Endothelial cell (in vitro differentiated cells): ENCODE results near the gene SFTPD. TPM values are rescaled to one million over a fixed set of nuclear protein-coding genes. Genes with fewer than 3 reads are reported as not detected.
"Not testable (repeated sequence)": the region's sequence is repeated elsewhere in the genome, so short reads cannot be mapped to it uniquely, and the experiment has no call there.

Source experiments
- DNase-seq: peaks from one replicate; pipeline ENCODE4 v3.0.0; 2021; ENCODE audit warnings: low spot score
- H3K27ac Mint-ChIP-seq: one replicate; pipeline ENCODE4 v1.8.0; 2021; ENCODE audit warnings: mixed read lengths, inconsistent platforms; ENCODE audit not compliant: unreplicated experiment
- H3K27me3 Mint-ChIP-seq: one replicate; pipeline ENCODE4 v1.8.0; 2021; ENCODE audit warnings: mild to moderate bottlenecking, moderate library complexity, mixed read lengths, inconsistent platforms; ENCODE audit not compliant: unreplicated experiment
- H3K36me3 Mint-ChIP-seq: one replicate; pipeline ENCODE4 v1.8.0; 2021; ENCODE audit warnings: mild to moderate bottlenecking, low read depth, mixed read lengths, inconsistent platforms; ENCODE audit not compliant: unreplicated experiment
- H3K4me1 Mint-ChIP-seq: one replicate; pipeline ENCODE4 v1.8.0; 2021; ENCODE audit warnings: mild to moderate bottlenecking, mixed read lengths, inconsistent platforms; ENCODE audit not compliant: unreplicated experiment
- H3K4me3 Mint-ChIP-seq: one replicate; pipeline ENCODE4 v1.8.0; 2021; ENCODE audit warnings: mild to moderate bottlenecking, mixed read lengths, inconsistent platforms; ENCODE audit not compliant: unreplicated experiment
- H3K9me3 Mint-ChIP-seq: one replicate; pipeline ENCODE4 v1.8.0; 2021; ENCODE audit warnings: mixed read lengths, inconsistent platforms; ENCODE audit not compliant: unreplicated experiment
- total RNA-seq: library from RNA; stranded (reverse); fragmentation: NEBNext Ultra II Directional; extraction: Animal tissue kit (Norgen Biotek cat#: 25700); gene quantifications from one replicate; pipeline ENCODE4 v1.2.1, GENCODE V29; 2021; ENCODE audit not compliant: unreplicated experiment
- TF ChIP-seq, protein P1 (sequence below): fragments of 200-600 bp; sonication (generic); IDR thresholded peaks from one replicate; pipeline ENCODE4 v1.5.0; 2021; ENCODE audit warnings: antibody characterized with exemption; ENCODE audit not compliant: unreplicated experiment

SFTPD gene
- total RNA-seq, 1 donor from 2014 or later, result 0.31 TPM

DNA sequence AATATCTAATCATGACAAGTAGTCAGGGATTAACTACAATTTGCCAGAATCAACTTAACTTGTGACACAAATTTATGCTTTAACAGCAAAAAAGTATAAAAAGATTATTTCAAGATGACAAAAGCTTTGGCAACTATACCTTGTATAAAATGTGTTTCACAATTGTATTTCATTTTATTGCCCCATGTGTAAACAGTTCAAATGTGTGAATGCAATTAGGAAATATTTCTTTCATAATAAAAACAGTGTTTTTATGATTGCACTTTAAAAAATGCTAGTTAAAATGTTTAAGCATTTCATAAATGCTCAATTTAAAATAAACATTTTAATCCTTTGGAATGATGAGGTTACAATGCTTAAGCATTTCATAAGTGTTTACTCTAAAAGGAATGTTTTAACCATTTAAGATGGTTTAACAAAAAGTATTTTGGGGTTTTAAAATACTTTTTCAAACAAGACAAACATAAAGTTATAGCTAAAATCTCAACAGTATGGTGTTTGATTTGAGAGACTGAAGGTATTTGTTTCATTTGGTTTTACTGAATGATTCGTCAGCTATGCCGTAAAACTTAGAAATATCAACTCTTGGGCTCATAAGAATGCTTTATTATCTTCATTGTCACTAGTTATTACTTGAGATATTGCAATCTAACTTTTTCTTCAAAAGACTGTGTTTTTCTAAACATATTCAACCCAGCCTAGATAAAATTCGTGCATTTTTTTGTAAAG, 50.1 kb downstream of the SFTPD start:
- no peak for DNase-seq
- Mint-ChIP-seq H3K36me3 (no peaks in the 10 kb centered on the region), H3K4me3 (no peak overlapping the region), H3K9me3 (no peaks in the 10 kb centered on the region), H3K4me1 (peaks cover 12% of the 10 kb centered on the region), H3K27ac (no peak overlapping the region), H3K27me3 (peaks cover 3% of the 10 kb centered on the region)
- TF ChIP-seq, protein P1, sequence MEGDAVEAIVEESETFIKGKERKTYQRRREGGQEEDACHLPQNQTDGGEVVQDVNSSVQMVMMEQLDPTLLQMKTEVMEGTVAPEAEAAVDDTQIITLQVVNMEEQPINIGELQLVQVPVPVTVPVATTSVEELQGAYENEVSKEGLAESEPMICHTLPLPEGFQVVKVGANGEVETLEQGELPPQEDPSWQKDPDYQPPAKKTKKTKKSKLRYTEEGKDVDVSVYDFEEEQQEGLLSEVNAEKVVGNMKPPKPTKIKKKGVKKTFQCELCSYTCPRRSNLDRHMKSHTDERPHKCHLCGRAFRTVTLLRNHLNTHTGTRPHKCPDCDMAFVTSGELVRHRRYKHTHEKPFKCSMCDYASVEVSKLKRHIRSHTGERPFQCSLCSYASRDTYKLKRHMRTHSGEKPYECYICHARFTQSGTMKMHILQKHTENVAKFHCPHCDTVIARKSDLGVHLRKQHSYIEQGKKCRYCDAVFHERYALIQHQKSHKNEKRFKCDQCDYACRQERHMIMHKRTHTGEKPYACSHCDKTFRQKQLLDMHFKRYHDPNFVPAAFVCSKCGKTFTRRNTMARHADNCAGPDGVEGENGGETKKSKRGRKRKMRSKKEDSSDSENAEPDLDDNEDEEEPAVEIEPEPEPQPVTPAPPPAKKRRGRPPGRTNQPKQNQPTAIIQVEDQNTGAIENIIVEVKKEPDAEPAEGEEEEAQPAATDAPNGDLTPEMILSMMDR, result no peak

DNA sequence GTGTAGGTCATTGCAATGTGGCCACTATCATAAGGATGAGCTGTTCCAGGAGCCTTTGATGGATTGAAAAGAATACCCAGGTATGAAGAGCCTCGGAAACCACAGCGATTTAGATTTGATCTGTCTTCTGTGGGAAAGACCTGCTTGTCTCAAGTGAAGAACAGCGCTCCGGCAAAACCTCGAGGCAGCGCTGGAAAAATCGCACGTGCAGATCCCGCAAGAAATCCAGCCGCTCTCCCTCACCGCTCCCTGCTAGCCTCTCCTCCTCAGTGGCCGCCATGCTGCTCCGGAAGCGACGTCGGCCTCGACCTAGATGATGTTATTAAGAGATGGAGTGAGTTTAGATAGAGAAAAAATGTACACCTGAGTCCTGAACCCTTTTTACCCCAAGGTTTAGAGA, 56.0 kb downstream of the SFTPD start:
- not testable (repeated sequence) for DNase-seq, H3K9me3 Mint-ChIP-seq, H3K36me3 Mint-ChIP-seq, H3K4me3 Mint-ChIP-seq, H3K27ac Mint-ChIP-seq, H3K27me3 Mint-ChIP-seq, H3K4me1 Mint-ChIP-seq

DNA sequence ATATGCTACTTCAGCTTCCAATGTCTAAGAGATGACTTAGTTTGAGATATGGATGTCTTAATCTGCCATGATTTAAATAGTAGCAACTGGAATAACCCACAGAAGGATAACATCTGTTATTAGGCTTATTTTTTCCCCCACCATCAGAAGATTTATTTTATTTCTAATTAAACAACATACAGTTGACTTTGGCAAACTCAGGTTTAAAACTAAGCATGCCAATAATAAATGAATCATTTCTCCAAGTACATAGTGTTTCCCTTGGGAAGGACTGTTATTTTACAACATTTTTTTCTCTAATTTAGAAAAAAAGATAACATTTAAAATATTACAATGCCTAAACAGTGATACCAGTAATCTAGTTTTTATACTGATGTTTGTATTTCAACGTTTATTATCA, 58.4 kb downstream of the SFTPD start:
- H3K4me1 Mint-ChIP-seq, result peaks cover 8% of the 10 kb centered on the region
- peaks cover 2% of the 10 kb centered on the region for H3K27me3 Mint-ChIP-seq
- H3K9me3 Mint-ChIP-seq, result no peaks in the 10 kb centered on the region
- DNase-seq, result no peak
- TF ChIP-seq, protein P1, result no peak
- no peak overlapping the region for H3K27ac Mint-ChIP-seq
- no peaks in the 10 kb centered on the region for H3K36me3 Mint-ChIP-seq
- H3K4me3 Mint-ChIP-seq, result no peak overlapping the region

DNA sequence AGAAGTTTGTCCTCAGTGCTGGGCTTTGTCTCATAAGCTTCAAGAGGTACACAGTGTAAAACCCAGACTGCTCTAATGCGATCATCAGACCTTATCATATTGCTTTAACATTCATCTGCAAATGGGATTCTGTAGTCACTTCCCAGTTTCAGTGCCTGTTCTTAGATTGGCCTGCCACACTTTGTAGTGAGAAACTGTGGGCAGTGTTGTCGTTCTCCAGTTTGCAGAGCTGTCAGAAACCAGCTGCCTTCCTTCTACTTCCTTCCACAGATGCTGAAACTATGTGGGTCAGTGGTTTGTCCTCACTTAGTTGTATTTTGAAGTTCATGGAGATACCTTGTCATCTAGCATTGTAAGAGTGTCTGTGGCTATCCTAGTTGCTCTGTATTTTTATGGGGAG, 59.9 kb downstream of the SFTPD start:
- not testable (repeated sequence) for DNase-seq, H3K4me3 Mint-ChIP-seq, H3K27me3 Mint-ChIP-seq, H3K36me3 Mint-ChIP-seq, H3K9me3 Mint-ChIP-seq, H3K27ac Mint-ChIP-seq
- peaks cover 12% of the 10 kb centered on the region for H3K4me1 Mint-ChIP-seq

Other genes with a start within 250 kb of the SFTPD start
- gene NUTM2B, start 245.9 kb downstream of the SFTPD start, total RNA-seq, result 1.5 TPM
- gene NUTM2E, start 122.4 kb downstream of the SFTPD start, total RNA-seq, result 0.46 TPM
- 16.6 TPM for gene TMEM254, start 129.6 kb upstream of the SFTPD start, total RNA-seq
- not detected for gene PLAC9, start 183.6 kb upstream of the SFTPD start, total RNA-seq